Fibroblast of skin of scalp (primary cell): Measurements from ENCODE around the gene INPP5A.

ENCODE experiments used
- DNase-seq: peaks from one replicate; pipeline ENCODE4 v3.0.0-alpha.2; 2013

Gene INPP5A

GRCh38 chr10:132632851-132633684, 95.5 kb downstream of the INPP5A start:
- DNase-seq, result peak; percentile 57

GRCh38 chr10:132634241-132634946, 96.8 kb downstream of the INPP5A start:
- no peak for DNase-seq

- DNase-seq, result no peak
Measured at GRCh38 chr10:132634947-132635271, 97.3 kb downstream of the INPP5A start.

GRCh38 chr10:132636358-132636757, 98.8 kb downstream of the INPP5A start:
- no peak for DNase-seq

- DNase-seq, result peak; percentile 73
Measured at GRCh38 chr10:132637477-132638129, 100.0 kb downstream of the INPP5A start.

GRCh38 chr10:132638130-132638515, 100.5 kb downstream of the INPP5A start:
- no peak for DNase-seq

- DNase-seq, result no peak
Measured at GRCh38 chr10:132639470-132639869, 101.9 kb downstream of the INPP5A start.

GRCh38 chr10:132640326-132641125, 102.9 kb downstream of the INPP5A start:
- DNase-seq, result no peak

GRCh38 chr10:132641401-132641800, 103.8 kb downstream of the INPP5A start:
- DNase-seq, result no peak

GRCh38 chr10:132641966-132642731, 104.6 kb downstream of the INPP5A start:
- DNase-seq, result no peak

GRCh38 chr10:132642732-132643008, 105.1 kb downstream of the INPP5A start:
- DNase-seq, result no peak

- no peak for DNase-seq
Measured at GRCh38 chr10:132643709-132644526, 106.3 kb downstream of the INPP5A start.

GRCh38 chr10:132644527-132645246, 107.1 kb downstream of the INPP5A start:
- no peak for DNase-seq

GRCh38 chr10:132645247-132645530, 107.6 kb downstream of the INPP5A start:
- no peak for DNase-seq

GRCh38 chr10:132645630-132646442, 108.2 kb downstream of the INPP5A start:
- no peak for DNase-seq

- no peak for DNase-seq
Measured at GRCh38 chr10:132646443-132647097, 109.0 kb downstream of the INPP5A start.

GRCh38 chr10:132647424-132647823, 109.8 kb downstream of the INPP5A start:
- DNase-seq, result no peak

- no peak for DNase-seq
Measured at GRCh38 chr10:132648072-132648850, 110.7 kb downstream of the INPP5A start.
